GM21447 (cell line): ENCODE data around the gene COL15A1.

Experiments
- ATAC-seq: cut with Tn5 transposase; IDR thresholded peaks from one replicate; pipeline ENCODE4 v1.9.1; 2021; ENCODE audit not compliant: unreplicated experiment

The COL15A1 gene

GRCh38 chr9:98915599-98915998 lies 28.1 kb upstream of the COL15A1 start:
- no peak for ATAC-seq

GRCh38 chr9:98916660-98917059 lies 27.0 kb upstream of the COL15A1 start:
- no peak for ATAC-seq

- no peak for ATAC-seq
Observed at GRCh38 chr9:98917746-98918487, 25.8 kb upstream of the COL15A1 start.

- no peak for ATAC-seq
Observed at GRCh38 chr9:98921732-98922131, 22.0 kb upstream of the COL15A1 start.

- ATAC-seq = no peak
Observed at GRCh38 chr9:98922721-98923435, 20.8 kb upstream of the COL15A1 start.

GRCh38 chr9:98923451-98924123 lies 20.1 kb upstream of the COL15A1 start:
- ATAC-seq = no peak

GRCh38 chr9:98924946-98925820 lies 18.5 kb upstream of the COL15A1 start:
- ATAC-seq = no peak

- no peak for ATAC-seq
Observed at GRCh38 chr9:98925956-98926355, 17.8 kb upstream of the COL15A1 start.

GRCh38 chr9:98927724-98928123 lies 16.0 kb upstream of the COL15A1 start:
- ATAC-seq = no peak

- no peak for ATAC-seq
Observed at GRCh38 chr9:98929071-98929470, 14.6 kb upstream of the COL15A1 start.

GRCh38 chr9:98929895-98930341 lies 13.8 kb upstream of the COL15A1 start:
- no peak for ATAC-seq

- ATAC-seq = no peak
Observed at GRCh38 chr9:98930792-98931191, 12.9 kb upstream of the COL15A1 start.

GRCh38 chr9:98931600-98932389 lies 11.9 kb upstream of the COL15A1 start:
- ATAC-seq = no peak

GRCh38 chr9:98933185-98933584 lies 10.5 kb upstream of the COL15A1 start:
- no peak for ATAC-seq

- no peak for ATAC-seq
Observed at GRCh38 chr9:98933890-98934289, 9.8 kb upstream of the COL15A1 start.

GRCh38 chr9:98935071-98935505 lies 8.6 kb upstream of the COL15A1 start:
- ATAC-seq = no peak

GRCh38 chr9:98940276-98940675 lies 3.4 kb upstream of the COL15A1 start:
- ATAC-seq = no peak

- no peak for ATAC-seq
Observed at GRCh38 chr9:98941946-98942523, 1.7 kb upstream of the COL15A1 start.

GRCh38 chr9:98942906-98943681 lies 613 bp upstream of the COL15A1 start:
- ATAC-seq = no peak
